Panc1 (cell line): ENCODE data around the gene CPPED1. TPM values are rescaled to one million over a fixed set of nuclear protein-coding genes. Genes with fewer than 3 reads are reported as not detected.

Source experiments
- ATAC-seq: fragments of 200-7000 bp; cut with Tn5 transposase; 2 replicates; pipeline ENCODE4 v1.9.1; 2020; ENCODE audit warnings: mild to moderate bottlenecking, moderate library complexity
- BruUV-seq: library from RNA; stranded (reverse); fragments of 400-500 nt; replicated peaks from 2 replicates; lab custom pipeline; 2021; lab: Mats Ljungman, UMichigan
- CTCF ChIA-PET: fragments of 300-600 bp; sonication (Branson Sonifier 250); formaldehyde crosslinking; loops from one replicate; lab custom pipeline; 2022; ENCODE audit warnings: antibody characterized with exemption; lab: Charles Lee
- POLR2A ChIA-PET: fragments of 300-600 bp; sonication (Branson Sonifier 250); formaldehyde crosslinking; loops from one replicate; lab custom pipeline; 2022; ENCODE audit warnings: antibody characterized with exemption; lab: Charles Lee
- DNase-seq: peaks from one replicate; pipeline ENCODE4 v3.0.0-alpha.2; 2010; ENCODE audit warnings: low read depth, low spot score
- H3K27ac ChIP-seq: 2 replicates; pipeline ENCODE4 v1.5.1; 2011; ENCODE audit warnings: mild to moderate bottlenecking, low read length, inconsistent platforms
- H3K27me3 ChIP-seq: fragments of 200-500 bp; sonication (Bioruptor generic); 2 replicates; pipeline ENCODE4 v1.6.0; 2014; ENCODE audit warnings: low read length, inconsistent platforms; ENCODE audit not compliant: control insufficient read depth, insufficient read depth
- H3K36me3 ChIP-seq: fragments of 200-500 bp; sonication (Bioruptor generic); 2 replicates; pipeline ENCODE4 v1.5.1; 2014; ENCODE audit warnings: inconsistent platforms, mild to moderate bottlenecking, low read length, moderate library complexity; ENCODE audit not compliant: control insufficient read depth, insufficient read depth
- H3K4me1 ChIP-seq: 2 replicates; pipeline ENCODE4 v1.5.1; 2011; ENCODE audit warnings: inconsistent platforms, mild to moderate bottlenecking, low read length, moderate library complexity; ENCODE audit not compliant: control insufficient read depth, insufficient read depth
- H3K4me3 ChIP-seq, 2 experiments: 2 replicates each; pipeline ENCODE4 v1.5.1; 2011 to 2012; ENCODE audit warnings: low read depth in 2 of 2, low read length in 2 of 2, mild to moderate bottlenecking in 2 of 2, inconsistent platforms in 1 of 2, moderate library complexity in 1 of 2
- H3K9me3 ChIP-seq: fragments of 200-500 bp; sonication (Bioruptor generic); 2 replicates; pipeline ENCODE4 v1.5.1; 2014; ENCODE audit warnings: low read depth, mild to moderate bottlenecking, inconsistent platforms, low read length, moderate library complexity; ENCODE audit not compliant: control insufficient read depth, insufficient read depth
- CTCF ChIP-seq: fragments of 450-650 bp; IDR thresholded peaks from 2 replicates; pipeline ENCODE4 v1.5.1; 2017; ENCODE audit warnings: mild to moderate bottlenecking
- POLR2AphosphoS5 ChIP-seq: IDR thresholded peaks from 2 replicates; pipeline ENCODE4 v1.6.1; 2012; ENCODE audit warnings: mild to moderate bottlenecking, low read depth, low read length, moderate library complexity
- REST ChIP-seq, 2 experiments: IDR thresholded peaks; 2 replicates each; pipeline ENCODE4 v1.6.1; 2011 to 2012; ENCODE audit warnings: low read depth in 2 of 2, control low read depth in 1 of 2, low read length in 1 of 2, mild to moderate bottlenecking in 1 of 2, moderate library complexity in 1 of 2; ENCODE audit not compliant: insufficient read depth in 1 of 2
- SIN3A ChIP-seq: IDR thresholded peaks from 2 replicates; pipeline ENCODE4 v1.6.1; 2012; ENCODE audit warnings: low read depth, mild to moderate bottlenecking, low read length, moderate library complexity, borderline replicate concordance; ENCODE audit not compliant: insufficient read depth
- TCF7L2 ChIP-seq: IDR thresholded peaks from 2 replicates; pipeline ENCODE4 v1.6.1; 2011; ENCODE audit warnings: mild to moderate bottlenecking, low read depth, low read length, inconsistent platforms
- in situ Hi-C: cut with HindIII; loops from 2 replicates; pipeline ENCODE4 v1.10.0; 2016; ENCODE audit warnings: low sequenced_read_pairs, low pct_unique_long_range_greater_than_20kb
- intact Hi-C: fragments of 100-400 bp; cut with micrococcal nuclease; formaldehyde crosslinking; loops from one replicate; pipeline ENCODE4 v1.10.0; 2022; ENCODE audit not compliant: unreplicated experiment
- total RNA-seq: library from RNA; stranded (reverse); gene quantifications from one replicate; pipeline ENCODE4 v1.2.1, GENCODE V29; 2021; ENCODE audit not compliant: unreplicated experiment

CPPED1 gene
- total RNA-seq, 1 experiment from 2014 or later = 12.5 TPM

GRCh38 chr16:12625068-12625467 is 178.6 kb downstream of the CPPED1 start:
- Histone ChIP-seq H3K9me3 (no peaks in the 10 kb centered on the region), H3K4me3 (no peak overlapping the region), H3K27ac (no peak overlapping the region), H3K27me3 (no peaks in the 10 kb centered on the region), H3K4me1 (no peaks in the 10 kb centered on the region), H3K36me3 (no peaks in the 10 kb centered on the region)
- no TSS peak for BruUV-seq
- in situ Hi-C loops (no loop called here), intact Hi-C loops (no loop called here)
- DNase-seq (no peak), ATAC-seq (no peak)
- no peak for TF ChIP-seq CTCF
- TF ChIP-seq POLR2AphosphoS5 = no peak
- TF ChIP-seq REST (IDR thresholded peaks at IDR 0.05; ENCODE audit: insufficient read depth in 1 of 2, low read depth in 2 of 2, low read length in 1 of 2) = no peak
- no peak for TF ChIP-seq SIN3A
- no peak for TF ChIP-seq TCF7L2
- ChIA-PET CTCF (no interaction called here), POLR2A (no interaction called here)

- no peaks in the 10 kb centered on the region for H3K36me3 ChIP-seq
- no TSS peak for BruUV-seq
- no peaks in the 10 kb centered on the region for H3K9me3 ChIP-seq
- ChIA-PET POLR2A (no interaction called here), CTCF (no interaction called here)
- H3K4me1 ChIP-seq = no peaks in the 10 kb centered on the region
- no peak for ATAC-seq
- TF ChIP-seq CTCF (no peak), POLR2AphosphoS5 (no peak), REST (IDR thresholded peaks at IDR 0.05; ENCODE audit: insufficient read depth in 1 of 2, low read depth in 2 of 2, low read length in 1 of 2) (no peak), SIN3A (no peak), TCF7L2 (no peak)
- no peak for DNase-seq
- no peaks in the 10 kb centered on the region for H3K27me3 ChIP-seq
- no peak overlapping the region for H3K4me3 ChIP-seq
- intact Hi-C loops (no loop called here), in situ Hi-C loops (no loop called here)
- no peak overlapping the region for H3K27ac ChIP-seq
Observed at GRCh38 chr16:12620150-12620549, 183.5 kb downstream of the CPPED1 start.
